Urinary bladder (tissue), 4 donors: ENCODE data around the gene NOL4. TPM values are rescaled to one million over a fixed set of nuclear protein-coding genes. Genes with fewer than 3 reads are reported as not detected.
"Not testable (repeated sequence)": the region's sequence is repeated elsewhere in the genome, so short reads cannot be mapped to it uniquely, and the experiment has no call there.

Experiments
- DNase-seq: peaks from one replicate; pipeline ENCODE4 v3.0.0-alpha.2; 2015; ENCODE audit errors: extremely low spot score
- H3K27ac ChIP-seq: one replicate; pipeline ENCODE4 v1.5.1; 2013; ENCODE audit warnings: low read depth, mild to moderate bottlenecking, moderate library complexity
- H3K36me3 ChIP-seq: one replicate; pipeline ENCODE4 v1.6.1; 2013; ENCODE audit warnings: mild to moderate bottlenecking, moderate library complexity; ENCODE audit not compliant: insufficient read depth
- H3K4me1 ChIP-seq: one replicate; pipeline ENCODE4 v1.6.1; 2013; ENCODE audit warnings: mild to moderate bottlenecking, moderate library complexity; ENCODE audit not compliant: insufficient read depth
- H3K4me3 ChIP-seq: one replicate; pipeline ENCODE4 v1.5.1; 2013; ENCODE audit warnings: low read depth, low read length
- WGBS: extraction: QIAGEN DNeasy Blood & Tissue Kit; methylation state at CpG from one replicate; pipeline ENCODE4 v1.1.7; 2013; 5-methylcytosine and 5-hydroxymethylcytosine counted together
- polyA plus RNA-seq: library from polyadenylated mRNA; stranded (reverse); fragments of 200-250 nt; gene quantifications from one replicate; pipeline ENCODE4 v1.2.3, GENCODE V29; 2013
- total RNA-seq: library from RNA; depleted of rRNA; stranded (reverse); fragments of >200 nt; gene quantifications from one replicate; pipeline ENCODE4 v1.2.3, GENCODE V29; 2014
- donor health status: healthy with polysubstance abuse.
- donor health status: healthy.

The NOL4 gene
- total RNA-seq: 1.3 TPM
- 1.3 TPM for polyA plus RNA-seq

- DNase-seq: peak; percentile 32
- peak within 1 kb of the TSS; percentile 30 for H3K4me3 ChIP-seq
- H3K36me3 ChIP-seq: no peaks in the 10 kb centered on the region
- H3K4me1 ChIP-seq: no peaks in the 10 kb centered on the region
- H3K27ac ChIP-seq: no peak within 1 kb of the TSS
- WGBS: under 1% methylated on average over 56 of the region's 56 CpGs
Measured at GRCh38 chr18:34224423-34225217, at the start of gene NOL4. TSS of gene NOL4 (minus strand) at chr18:34224913. CDS start at chr18:34223253, 1,660 bp downstream.

- not testable (repeated sequence) for DNase-seq, H3K27ac ChIP-seq, H3K4me3 ChIP-seq, H3K36me3 ChIP-seq, H3K4me1 ChIP-seq
- 85% methylated on average over 2 of the region's 2 CpGs for WGBS
Measured at GRCh38 chr18:34266029-34266428, 41.3 kb upstream of the NOL4 start.

DNA sequence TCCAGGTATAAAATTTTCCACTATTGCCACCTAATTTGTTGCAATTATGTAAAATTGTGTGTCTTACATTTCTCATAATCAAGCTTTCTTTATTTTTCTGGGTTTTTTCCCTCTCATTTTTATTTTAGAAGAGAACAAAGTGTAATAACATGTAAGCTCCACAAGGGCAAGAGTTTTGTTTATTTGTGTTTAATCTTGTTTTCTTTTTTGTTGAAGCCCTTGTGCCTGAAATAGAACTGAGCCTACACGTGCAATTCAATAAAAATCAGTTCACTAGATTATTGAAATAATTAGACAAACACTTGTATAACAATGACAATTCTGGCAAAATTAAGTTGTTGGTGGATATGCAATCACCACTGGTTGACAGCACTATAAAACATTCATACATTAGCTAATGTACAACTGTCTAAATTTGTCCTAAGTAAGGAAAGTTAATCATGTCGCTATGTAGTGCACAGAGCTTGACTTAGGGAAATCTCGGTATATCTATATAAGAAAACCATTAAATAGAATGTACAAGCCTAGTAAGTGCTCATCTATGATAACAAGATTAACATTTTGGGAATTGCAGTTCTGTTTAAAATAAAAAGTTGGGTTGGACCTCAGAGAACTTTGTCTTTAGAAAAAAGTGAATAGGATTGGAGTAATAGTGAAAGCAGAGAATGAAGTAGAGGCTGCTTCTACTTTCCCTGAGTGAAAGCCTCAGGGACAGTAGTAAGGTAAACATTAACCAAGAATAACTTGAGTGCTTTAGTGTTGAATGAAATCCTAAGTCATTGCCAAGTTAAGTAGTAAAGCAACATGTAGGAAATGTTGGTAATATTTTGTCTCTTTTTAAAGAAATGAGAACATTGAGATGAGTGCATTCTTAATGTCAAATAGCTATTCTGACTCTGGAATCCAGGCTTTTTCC, 37.4 kb upstream of the NOL4 start:
- Histone ChIP-seq H3K4me3 (no peak overlapping the region), H3K4me1 (no peaks in the 10 kb centered on the region), H3K27ac (no peak overlapping the region), H3K36me3 (no peaks in the 10 kb centered on the region)
- DNase-seq: no peak
- 62% methylated on average over 3 of the region's 3 CpGs for WGBS

GRCh38 chr18:34258176-34258575, 33.5 kb upstream of the NOL4 start:
- no peak overlapping the region for H3K4me3 ChIP-seq
- H3K27ac ChIP-seq: no peak overlapping the region
- no peaks in the 10 kb centered on the region for H3K4me1 ChIP-seq
- no peak for DNase-seq
- H3K36me3 ChIP-seq: no peaks in the 10 kb centered on the region
- WGBS: 46% methylated on average over 5 of the region's 5 CpGs

- no peaks in the 10 kb centered on the region for H3K4me1 ChIP-seq
- H3K36me3 ChIP-seq: no peaks in the 10 kb centered on the region
- WGBS: 71% methylated on average over 2 of the region's 2 CpGs
- no peak for DNase-seq
- no peak overlapping the region for H3K27ac ChIP-seq
- H3K4me3 ChIP-seq: no peak overlapping the region
Measured at GRCh38 chr18:34251919-34252318, 27.2 kb upstream of the NOL4 start.

- WGBS: 90% methylated on average over 3 of the region's 3 CpGs
- Histone ChIP-seq H3K36me3 (no peaks in the 10 kb centered on the region), H3K4me3 (no peak overlapping the region), H3K4me1 (no peaks in the 10 kb centered on the region), H3K27ac (no peak overlapping the region)
- no peak for DNase-seq
Measured at GRCh38 chr18:34248727-34249126, 24.0 kb upstream of the NOL4 start.

GRCh38 chr18:34242739-34243138, 18.0 kb upstream of the NOL4 start:
- WGBS: 49% methylated on average over 2 of the region's 2 CpGs
- Histone ChIP-seq H3K4me3 (no peak overlapping the region), H3K27ac (no peak overlapping the region), H3K36me3 (no peaks in the 10 kb centered on the region), H3K4me1 (no peaks in the 10 kb centered on the region)
- no peak for DNase-seq

DNA sequence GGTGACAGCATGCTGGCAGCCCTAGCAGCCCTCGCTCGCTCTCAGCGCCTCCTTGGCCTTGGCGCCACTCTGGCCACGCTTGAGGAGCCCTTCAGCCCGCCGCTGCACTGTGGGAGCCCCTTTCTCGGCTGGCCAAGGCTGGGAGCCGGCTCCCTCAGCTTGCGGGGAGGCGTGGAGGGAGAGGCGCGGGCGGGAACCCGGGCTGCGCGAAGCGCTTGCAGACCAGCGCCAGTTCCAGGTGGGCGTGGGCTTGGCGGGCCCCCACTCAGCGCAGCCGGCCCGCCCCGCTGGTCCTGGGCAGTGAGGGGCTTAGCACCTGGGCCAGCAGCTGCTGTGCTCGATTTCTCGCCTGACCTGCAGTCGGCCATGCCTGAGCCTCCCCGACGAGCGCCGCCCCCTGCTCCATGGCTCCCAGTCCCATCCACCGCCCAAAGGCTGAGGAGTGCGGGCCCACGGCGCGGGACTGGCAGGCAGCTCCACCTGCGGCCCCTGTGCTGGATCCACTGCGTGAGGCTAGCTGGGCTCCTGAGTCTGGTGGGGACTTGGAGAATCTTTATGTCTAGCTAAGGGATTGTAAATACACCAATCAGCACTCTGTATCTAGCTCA, 9.2 kb upstream of the NOL4 start:
- DNase-seq, H3K27ac ChIP-seq, H3K4me1 ChIP-seq, H3K36me3 ChIP-seq, H3K4me3 ChIP-seq: not testable (repeated sequence)
- WGBS: 96% methylated on average over 39 of the region's 39 CpGs

GRCh38 chr18:34225218-34225553, 473 bp upstream of the NOL4 start:
- no peaks in the 10 kb centered on the region for H3K36me3 ChIP-seq
- peak overlapping the region; percentile 30 for H3K4me3 ChIP-seq
- DNase-seq: no peak
- 10% methylated on average over 3 of the region's 3 CpGs for WGBS
- H3K27ac ChIP-seq: no peak overlapping the region
- no peaks in the 10 kb centered on the region for H3K4me1 ChIP-seq

DNA sequence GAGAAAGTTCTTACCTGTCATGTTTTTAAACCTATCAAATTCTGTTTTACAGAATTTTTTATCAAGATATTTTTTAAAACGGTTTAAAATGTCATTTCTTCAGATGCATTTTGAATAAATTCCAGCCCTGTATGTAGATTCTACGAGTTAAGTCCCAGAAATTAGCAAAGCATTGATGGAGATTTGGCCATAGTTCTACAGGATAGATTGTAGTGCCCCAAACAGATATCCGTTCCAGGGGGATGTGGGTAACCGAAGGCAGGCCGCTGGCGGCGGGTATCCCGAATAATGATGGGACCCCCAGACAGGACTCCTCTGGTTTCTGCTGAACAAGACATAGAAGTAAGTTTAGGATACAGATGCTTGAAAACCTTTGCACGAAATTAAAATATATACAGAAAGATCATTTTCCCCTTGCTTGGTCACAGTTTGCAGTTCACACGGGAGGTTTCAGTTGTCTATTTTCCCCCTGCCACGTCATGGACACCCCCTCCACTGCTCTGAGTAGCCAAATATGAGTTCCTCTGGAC, 755 bp downstream of the NOL4 start:
- DNase-seq: no peak
- no peaks in the 10 kb centered on the region for H3K4me1 ChIP-seq
- H3K36me3 ChIP-seq: no peaks in the 10 kb centered on the region
- H3K4me3 ChIP-seq: peak overlapping the region; percentile 30
- 2% methylated on average over 11 of the region's 11 CpGs for WGBS
- H3K27ac ChIP-seq: no peak overlapping the region

GRCh38 chr18:34223164-34223892, 1.4 kb downstream of the NOL4 start:
- WGBS: 2% methylated on average over 51 of the region's 51 CpGs
- no peak for DNase-seq

DNA sequence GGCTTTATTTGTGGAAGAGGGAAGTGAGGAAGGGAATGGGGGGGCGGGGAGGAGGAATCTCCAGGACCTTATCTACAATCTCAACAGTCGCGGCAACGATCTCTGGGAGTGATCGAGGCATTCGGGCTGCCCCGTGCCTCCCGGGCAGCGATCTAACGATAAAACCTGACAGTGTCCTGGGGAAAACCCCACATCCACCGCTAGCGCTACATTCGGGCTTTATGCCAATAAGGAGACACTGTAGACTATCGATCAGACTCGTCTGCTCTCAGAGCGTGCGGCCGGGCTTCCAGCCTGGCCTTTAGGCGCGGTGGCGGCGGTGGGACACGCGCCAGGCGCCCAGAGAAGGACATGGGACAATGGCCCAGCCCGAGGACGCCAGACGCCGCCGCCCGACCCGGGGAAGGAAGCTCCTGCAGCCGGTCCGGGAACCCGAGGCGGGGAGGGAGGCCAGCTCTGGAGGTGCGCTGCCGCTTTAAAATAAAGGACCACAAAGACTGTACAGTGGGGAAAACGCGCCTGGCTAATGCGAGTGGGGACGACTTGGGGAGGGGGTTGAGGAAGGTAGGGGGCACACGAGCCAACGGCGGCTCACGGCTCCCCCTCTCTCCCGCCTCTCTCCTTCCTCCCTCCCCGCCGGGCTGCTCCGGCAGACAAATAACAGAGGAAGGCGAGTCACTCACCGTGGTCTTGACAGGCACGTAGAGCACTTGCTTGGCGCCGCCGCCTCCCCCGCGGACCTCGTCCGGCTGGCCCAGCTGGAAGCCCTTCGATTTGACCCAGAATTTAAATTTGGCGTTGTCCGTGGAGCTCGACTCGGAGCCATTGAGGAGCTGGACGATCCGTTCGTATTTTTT, 2.2 kb downstream of the NOL4 start:
- H3K4me3 ChIP-seq: peak overlapping the region; percentile 34
- WGBS: under 1% methylated on average over 68 of the region's 68 CpGs
- no peak overlapping the region for H3K27ac ChIP-seq
- no peaks in the 10 kb centered on the region for H3K4me1 ChIP-seq
- DNase-seq: no peak
- no peaks in the 10 kb centered on the region for H3K36me3 ChIP-seq

More at GRCh38 chr18:34223164-34223892, 1.4 kb downstream of the NOL4 start:
- no peak overlapping the region for H3K27ac ChIP-seq
- H3K4me1 ChIP-seq: no peaks in the 10 kb centered on the region
- H3K4me3 ChIP-seq: peak overlapping the region; percentile 34
- H3K36me3 ChIP-seq: no peaks in the 10 kb centered on the region
